ENCODE measurements around the gene PSMD3.
"Not testable (repeated sequence)": the region's sequence is repeated elsewhere in the genome, so short reads cannot be mapped to it uniquely, and the experiment has no call there.

PSMD3 gene

GRCh38 chr17:39980351-39981206, at the start of gene PSMD3:
Gene PSMD3, plus strand, starts transcription at chr17:39980807. Its CDS starts 164 bp downstream, at chr17:39980971.
- peak; percentile 96 to 99 (median 96) for DNase-seq (ENCODE audit: low read depth in 2 of 3, low spot score in 1 of 3)

GRCh38 chr17:39933912-39934311, 46.7 kb upstream of the PSMD3 start:
- no peak for DNase-seq (ENCODE audit: low read depth in 2 of 3, low spot score in 1 of 3)

GRCh38 chr17:39934324-39934723, 46.3 kb upstream of the PSMD3 start:
- no peak for DNase-seq (ENCODE audit: low read depth in 2 of 3, low spot score in 1 of 3)

- no peak for DNase-seq (ENCODE audit: low read depth in 2 of 3, low spot score in 1 of 3)
Observed at GRCh38 chr17:39935909-39936308, 44.7 kb upstream of the PSMD3 start.

GRCh38 chr17:39937447-39937846, 43.2 kb upstream of the PSMD3 start:
- no peak for DNase-seq (ENCODE audit: low read depth in 2 of 3, low spot score in 1 of 3)

GRCh38 chr17:39938140-39938869, 42.3 kb upstream of the PSMD3 start:
- DNase-seq (ENCODE audit: low read depth in 2 of 3, low spot score in 1 of 3): no peak

GRCh38 chr17:39939106-39939505, 41.5 kb upstream of the PSMD3 start:
- no peak for DNase-seq (ENCODE audit: low read depth in 2 of 3, low spot score in 1 of 3)

- DNase-seq (ENCODE audit: low read depth in 2 of 3, low spot score in 1 of 3): peak; percentile 13 to 46 (median 23)
Observed at GRCh38 chr17:39939588-39940419, 40.8 kb upstream of the PSMD3 start.

GRCh38 chr17:39943702-39944392, 36.8 kb upstream of the PSMD3 start:
- no peak for DNase-seq (ENCODE audit: low read depth in 2 of 3, low spot score in 1 of 3)

- DNase-seq (ENCODE audit: low read depth in 2 of 3, low spot score in 1 of 3): no peak
Observed at GRCh38 chr17:39944393-39944711, 36.3 kb upstream of the PSMD3 start.

GRCh38 chr17:39946551-39947330, 33.9 kb upstream of the PSMD3 start:
- DNase-seq (ENCODE audit: low read depth in 2 of 3, low spot score in 1 of 3): no peak

GRCh38 chr17:39948489-39948828, 32.1 kb upstream of the PSMD3 start:
- DNase-seq (ENCODE audit: low read depth in 2 of 3, low spot score in 1 of 3): not testable (repeated sequence)

- DNase-seq (ENCODE audit: low read depth in 2 of 3, low spot score in 1 of 3): no peak
Observed at GRCh38 chr17:39949028-39949427, 31.6 kb upstream of the PSMD3 start.

- DNase-seq (ENCODE audit: low read depth in 2 of 3, low spot score in 1 of 3): no peak
Observed at GRCh38 chr17:39950871-39951348, 29.7 kb upstream of the PSMD3 start.

GRCh38 chr17:39951924-39952679, 28.5 kb upstream of the PSMD3 start:
- no peak for DNase-seq (ENCODE audit: low read depth in 2 of 3, low spot score in 1 of 3)

GRCh38 chr17:39952680-39953470, 27.7 kb upstream of the PSMD3 start:
- peak; percentile 88 to 93 (median 90) for DNase-seq (ENCODE audit: low read depth in 2 of 3, low spot score in 1 of 3)

GRCh38 chr17:39953471-39953888, 27.1 kb upstream of the PSMD3 start:
- DNase-seq (ENCODE audit: low read depth in 2 of 3, low spot score in 1 of 3): no peak

- DNase-seq (ENCODE audit: low read depth in 2 of 3, low spot score in 1 of 3): no peak
Observed at GRCh38 chr17:39954876-39955275, 25.7 kb upstream of the PSMD3 start.

Measured in stimulated activated CD4-positive, alpha-beta T cell treated with anti-CD3 and anti-CD28 coated beads, Interleukin-12 subunit alpha, Interleukin-12 subunit beta, amount 100 ng/mL, for 48 hours (primary cell).